HG03060 (cell line): Measurements from ENCODE around the gene PNISR.
"Not testable (repeated sequence)": the region's sequence is repeated elsewhere in the genome, so short reads cannot be mapped to it uniquely, and the experiment has no call there.

Experiments used
- ATAC-seq: cut with Tn5 transposase; IDR thresholded peaks from one replicate; pipeline ENCODE4 v1.9.1; 2021; ENCODE audit warnings: low read depth, moderate number of reproducible peaks; ENCODE audit not compliant: unreplicated experiment

Gene PNISR, protein sequence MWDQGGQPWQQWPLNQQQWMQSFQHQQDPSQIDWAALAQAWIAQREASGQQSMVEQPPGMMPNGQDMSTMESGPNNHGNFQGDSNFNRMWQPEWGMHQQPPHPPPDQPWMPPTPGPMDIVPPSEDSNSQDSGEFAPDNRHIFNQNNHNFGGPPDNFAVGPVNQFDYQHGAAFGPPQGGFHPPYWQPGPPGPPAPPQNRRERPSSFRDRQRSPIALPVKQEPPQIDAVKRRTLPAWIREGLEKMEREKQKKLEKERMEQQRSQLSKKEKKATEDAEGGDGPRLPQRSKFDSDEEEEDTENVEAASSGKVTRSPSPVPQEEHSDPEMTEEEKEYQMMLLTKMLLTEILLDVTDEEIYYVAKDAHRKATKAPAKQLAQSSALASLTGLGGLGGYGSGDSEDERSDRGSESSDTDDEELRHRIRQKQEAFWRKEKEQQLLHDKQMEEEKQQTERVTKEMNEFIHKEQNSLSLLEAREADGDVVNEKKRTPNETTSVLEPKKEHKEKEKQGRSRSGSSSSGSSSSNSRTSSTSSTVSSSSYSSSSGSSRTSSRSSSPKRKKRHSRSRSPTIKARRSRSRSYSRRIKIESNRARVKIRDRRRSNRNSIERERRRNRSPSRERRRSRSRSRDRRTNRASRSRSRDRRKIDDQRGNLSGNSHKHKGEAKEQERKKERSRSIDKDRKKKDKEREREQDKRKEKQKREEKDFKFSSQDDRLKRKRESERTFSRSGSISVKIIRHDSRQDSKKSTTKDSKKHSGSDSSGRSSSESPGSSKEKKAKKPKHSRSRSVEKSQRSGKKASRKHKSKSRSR

DNA sequence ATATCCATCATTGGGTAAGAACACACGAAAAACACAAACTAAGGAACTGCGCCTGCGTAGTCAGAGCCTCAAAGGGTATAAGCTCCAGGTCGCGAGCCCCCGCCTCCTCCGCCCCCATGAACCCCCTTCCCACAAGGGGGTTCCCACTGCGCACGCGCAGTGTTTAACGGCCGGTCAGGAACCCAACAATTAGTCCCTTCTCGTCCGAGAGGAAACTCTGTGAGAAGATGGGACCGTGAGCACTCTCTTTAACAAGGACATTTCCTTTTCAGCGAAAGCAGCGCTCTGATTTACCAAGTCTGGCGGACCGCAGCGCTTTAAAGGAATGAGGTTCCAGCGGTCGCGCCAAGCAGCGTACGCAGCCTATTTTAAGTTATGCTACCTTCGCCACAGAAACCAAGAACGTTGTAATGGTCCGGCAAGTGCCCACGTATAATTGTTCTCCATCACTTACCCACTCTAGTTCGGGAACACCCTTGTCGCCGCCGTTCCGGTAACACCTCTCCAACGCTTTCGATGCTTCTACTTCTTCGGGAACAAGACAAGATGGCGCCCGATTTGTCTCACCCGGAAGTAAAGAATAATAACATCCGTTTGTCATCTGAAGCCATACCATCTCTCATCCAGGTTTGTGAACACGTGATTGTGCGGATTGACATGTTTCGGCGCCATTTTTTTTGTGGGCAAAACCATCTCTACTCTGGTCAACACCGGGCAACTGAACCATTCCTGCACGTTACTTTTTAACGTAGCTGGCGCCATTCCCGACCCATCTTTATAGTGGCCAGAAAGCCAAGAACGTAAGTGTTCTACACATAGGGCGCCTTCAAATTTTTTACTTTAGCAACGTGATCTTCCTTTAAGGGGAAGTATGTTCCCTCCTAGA, at the start of gene PNISR:
PNISR (minus strand) TSS at position 548 of the 886 bp plus-strand sequence. CDS start 10,649 bp downstream, outside the sequence.
- ATAC-seq = peak; percentile 86

DNA sequence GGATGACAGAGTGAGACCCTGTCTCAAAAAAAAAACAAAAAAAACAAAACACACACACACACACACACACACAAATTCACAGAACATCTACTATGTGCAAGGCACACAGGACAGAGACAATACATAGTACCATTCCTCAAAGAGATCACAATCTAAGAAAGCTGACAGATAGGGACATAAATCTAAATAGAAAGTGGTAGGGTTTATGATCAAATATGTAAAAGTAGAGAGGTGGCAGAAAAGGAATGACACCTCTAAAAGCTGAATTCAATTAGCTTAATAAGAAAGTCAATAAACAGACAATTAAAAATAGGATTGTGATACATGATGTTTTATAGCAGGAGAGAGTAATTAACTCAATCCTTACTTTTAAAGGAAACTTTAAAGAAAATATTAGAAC, 48.6 kb upstream of the PNISR start:
- no peak for ATAC-seq

DNA sequence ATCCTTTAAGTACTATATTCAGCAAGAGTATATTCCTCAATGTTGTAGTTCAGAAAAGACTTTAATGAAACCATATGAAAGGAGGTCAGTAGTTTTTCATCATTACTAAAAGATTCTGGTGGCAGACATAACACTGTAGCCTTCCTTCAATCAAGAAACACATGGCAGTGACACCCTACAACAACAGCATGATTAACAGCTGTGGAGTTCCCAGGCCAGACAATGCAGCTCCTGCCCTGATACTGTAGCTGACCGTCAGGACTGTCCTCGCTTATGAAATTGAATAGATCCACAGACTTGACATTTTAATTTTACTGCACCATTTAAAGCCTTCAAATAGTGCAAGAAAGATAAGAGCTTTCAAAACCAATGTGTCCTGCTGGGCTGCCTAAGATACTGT, 46.5 kb upstream of the PNISR start:
- ATAC-seq = no peak

DNA sequence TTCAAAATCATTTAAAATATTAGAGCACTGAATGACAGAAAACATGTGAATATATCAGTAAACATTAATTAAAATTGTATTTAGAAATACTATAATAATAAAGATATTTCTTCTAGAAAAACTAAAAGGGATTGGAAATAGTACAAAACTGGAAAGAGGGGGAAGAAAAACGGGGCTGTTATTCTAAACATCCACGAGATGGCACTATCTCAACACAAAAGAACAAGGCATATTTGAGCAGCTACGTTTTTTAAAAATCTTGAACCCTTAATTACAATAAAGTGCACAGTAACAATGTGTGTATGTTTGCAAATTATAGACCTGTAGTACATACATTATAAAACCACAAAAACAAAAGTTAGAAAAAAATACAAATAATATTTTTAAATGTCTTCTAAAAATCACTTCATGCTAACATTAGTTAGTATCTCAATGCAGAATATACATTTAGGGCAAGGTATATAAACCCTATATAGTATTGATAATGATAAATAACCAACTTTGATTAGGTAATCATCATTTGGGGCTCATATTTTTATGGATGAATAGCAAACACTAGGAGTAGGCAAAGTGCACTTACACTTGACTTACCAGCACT, 42.5 kb upstream of the PNISR start:
- no peak for ATAC-seq

DNA sequence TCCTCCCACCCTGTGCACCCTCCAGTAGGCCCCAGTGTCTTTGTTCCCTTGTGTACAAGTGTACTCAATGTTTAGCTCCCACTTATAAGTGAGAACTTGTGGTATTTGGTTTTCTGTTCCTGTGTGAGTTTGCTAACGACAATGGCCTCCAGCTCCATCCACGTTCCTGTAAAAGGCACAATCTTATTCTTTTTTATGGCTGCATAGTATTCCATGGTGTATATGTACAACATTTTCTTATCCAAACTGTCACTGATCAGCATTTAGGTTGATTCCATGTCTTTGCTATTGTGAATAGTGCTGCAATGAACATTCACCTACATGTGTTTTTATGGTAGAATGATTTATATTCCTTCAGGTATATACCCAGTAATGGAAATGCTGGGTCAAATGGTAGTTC, 34.0 kb upstream of the PNISR start:
- ATAC-seq = not testable (repeated sequence)

DNA sequence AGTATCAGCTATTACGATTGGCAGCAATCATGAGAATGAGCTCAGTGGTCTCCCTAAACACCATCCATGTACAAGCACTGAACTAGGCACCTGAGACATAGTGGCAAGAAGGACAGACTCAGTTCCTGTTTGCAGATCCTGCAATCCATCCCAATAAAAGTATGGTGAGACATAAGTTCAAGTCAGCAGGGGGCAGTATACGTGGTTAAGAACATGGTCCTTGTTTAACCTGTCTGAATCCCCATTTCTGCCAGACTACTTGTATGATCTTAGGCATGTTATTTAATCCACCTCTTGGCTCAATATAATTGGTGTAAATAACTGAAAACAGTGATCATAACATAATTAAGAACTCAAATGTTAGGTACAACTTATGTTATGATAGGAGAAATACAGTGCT, 33.2 kb upstream of the PNISR start:
- no peak for ATAC-seq

DNA sequence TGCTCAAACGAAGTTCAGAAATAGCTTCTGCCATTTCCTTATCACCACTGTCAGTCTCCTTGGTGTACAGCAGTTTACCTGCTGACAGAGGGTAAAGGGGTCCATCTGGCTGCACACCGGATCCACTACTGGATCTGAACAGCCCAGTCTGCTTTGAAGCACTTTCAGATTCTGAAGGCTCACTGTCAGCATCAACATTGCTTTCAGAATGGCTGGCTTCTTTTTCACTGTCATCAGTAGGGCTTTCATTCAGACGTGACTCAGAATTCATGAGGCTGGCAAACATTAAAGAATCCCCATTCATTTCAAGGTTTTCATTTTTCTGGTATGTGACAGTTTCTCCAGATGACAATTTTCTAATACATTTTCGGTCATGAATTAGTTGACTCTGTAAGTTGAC, 21.0 kb upstream of the PNISR start:
- ATAC-seq = no peak

DNA sequence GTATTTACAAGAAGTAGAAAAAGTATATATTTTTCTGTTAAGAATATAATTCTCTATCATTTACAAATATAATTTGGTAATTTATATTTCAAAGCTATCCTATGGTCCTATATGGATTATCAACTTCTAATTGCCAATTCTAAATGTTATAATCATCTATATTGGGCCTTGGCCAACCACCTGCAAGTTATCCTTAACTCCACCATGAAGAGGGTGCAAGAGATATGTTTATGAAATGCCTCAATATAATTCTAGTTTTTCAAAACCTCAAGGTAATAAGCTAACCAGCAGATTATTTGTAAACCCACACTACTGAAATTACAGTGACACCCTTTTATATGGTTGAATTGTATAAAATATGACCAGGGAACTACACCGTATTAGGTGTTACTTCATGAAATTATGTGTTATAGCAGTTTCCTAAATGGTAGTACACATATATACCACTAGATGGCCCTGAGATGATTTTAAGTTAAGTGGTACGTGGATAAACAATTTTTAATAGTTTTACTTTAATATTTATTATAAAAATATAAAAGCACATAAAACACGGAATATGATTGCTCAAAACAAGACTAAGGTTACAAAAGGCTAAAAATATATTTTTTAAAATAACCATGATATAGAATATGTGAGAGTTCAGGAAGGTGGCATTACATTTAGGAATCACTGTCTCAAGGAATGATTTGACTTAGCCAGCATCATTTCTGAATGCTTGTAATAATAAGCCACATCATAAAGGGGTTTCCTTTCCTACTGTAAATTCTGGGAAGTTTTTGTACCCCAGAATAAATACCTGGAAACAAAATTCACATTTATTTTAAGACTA, 9.8 kb upstream of the PNISR start:
- peak; percentile 67 for ATAC-seq

DNA sequence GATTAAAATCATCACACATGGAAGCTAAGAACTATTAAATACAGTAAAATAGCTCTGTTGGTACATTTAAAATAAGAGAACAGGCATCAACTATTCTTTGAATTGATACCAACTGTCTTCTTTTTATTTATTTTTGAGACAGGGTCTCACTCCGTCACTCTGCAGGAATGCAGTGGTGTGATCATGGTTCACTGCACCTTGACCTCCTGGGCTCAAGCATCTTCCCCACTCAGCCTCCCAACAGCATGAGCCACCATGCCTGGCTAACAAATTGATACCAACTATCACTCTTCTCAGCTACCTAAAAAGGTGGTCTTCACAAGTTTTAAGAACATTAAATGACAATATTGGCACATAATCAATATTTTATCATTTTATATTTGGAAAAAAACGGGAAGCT, 7.8 kb upstream of the PNISR start:
- no peak for ATAC-seq

DNA sequence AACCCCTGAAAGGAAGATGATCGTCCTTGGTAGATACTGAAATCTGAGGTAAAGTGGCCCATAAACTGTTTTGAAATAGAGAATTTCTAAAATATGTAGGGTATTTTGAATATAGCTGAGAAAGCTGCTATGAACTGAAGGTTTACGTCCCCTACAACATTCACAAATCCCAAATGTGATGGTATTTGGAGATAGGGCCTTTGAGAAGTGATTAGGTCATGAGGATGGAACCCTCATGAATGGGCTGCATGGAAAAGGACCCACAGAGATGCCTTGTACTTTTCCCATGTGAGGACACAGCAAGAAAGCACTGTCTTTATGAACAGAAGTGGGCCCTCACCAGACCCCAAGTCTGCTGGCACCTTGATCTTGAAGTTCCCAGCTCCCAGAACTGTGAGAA, 6.8 kb upstream of the PNISR start:
- no peak for ATAC-seq

DNA sequence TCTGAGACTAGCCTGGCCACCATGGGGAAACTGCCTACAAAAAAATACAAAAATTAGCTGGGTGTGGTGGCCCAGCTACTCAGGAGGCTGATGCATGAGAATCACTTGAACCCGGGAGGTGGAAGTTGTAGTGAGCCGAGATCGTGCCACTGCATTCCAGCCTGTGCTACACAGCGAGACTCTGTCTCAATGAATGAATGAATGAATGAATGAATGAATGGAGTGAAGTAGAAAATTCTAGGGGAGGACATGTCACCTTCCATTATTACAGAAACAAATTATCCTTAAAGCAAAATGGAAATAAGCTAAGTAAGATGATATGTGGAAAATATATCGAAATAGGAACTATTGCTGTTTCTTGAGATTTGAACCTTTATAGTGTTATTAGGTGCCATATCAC, 2.9 kb upstream of the PNISR start:
- no peak for ATAC-seq

DNA sequence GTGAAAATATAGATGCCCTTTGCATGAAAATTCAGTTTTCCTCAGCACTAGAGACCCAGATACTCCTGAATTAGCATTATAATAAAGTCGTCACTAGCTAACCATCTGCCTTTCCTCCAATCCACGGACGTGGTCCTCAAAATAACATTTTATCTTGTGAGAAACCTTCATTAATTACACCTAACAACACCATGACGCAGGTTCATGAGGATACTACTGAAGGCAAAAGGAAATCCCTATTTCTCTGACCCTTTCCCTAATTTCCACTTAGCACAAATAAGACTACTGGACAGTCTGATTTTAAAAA, 1.3 kb upstream of the PNISR start:
- no peak for ATAC-seq

DNA sequence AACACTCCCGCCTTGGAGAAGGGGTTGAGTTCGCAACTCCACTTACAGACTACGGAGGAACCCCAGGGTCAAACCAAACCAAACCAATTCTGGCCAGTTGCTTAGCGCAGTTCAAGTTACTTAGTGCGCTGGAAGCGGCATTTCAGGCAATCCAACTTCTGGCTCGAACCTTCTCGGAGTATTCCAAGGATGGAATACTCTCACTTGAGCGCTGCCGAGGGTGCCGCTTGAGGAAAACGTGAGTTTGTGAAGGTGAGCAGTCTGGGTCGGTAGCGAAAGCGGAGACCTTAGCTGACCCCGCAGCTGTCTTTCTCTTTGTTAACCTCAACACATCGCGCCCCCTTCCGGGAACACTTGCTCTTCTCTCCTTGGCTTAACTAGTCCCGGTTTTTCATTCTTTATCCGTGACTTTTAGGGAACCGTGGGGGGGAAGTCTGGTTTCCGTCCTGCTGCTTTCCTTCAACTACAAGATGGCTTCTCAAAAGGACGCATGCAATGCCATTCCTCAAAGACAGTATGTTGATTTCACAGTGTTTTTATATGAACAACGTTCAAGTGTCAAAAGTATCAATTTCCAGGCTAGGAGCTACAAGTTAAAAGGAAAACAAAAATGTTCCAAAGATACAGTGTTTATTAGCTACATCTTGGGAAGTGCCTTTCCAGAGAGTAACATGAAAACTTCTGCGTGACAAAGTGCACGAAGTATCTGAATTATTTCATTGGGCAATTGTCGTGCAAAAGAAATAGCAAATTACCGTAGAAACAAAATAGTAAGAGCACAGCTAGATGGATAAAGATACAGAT, 741 bp upstream of the PNISR start:
- ATAC-seq = peak; percentile 32

DNA sequence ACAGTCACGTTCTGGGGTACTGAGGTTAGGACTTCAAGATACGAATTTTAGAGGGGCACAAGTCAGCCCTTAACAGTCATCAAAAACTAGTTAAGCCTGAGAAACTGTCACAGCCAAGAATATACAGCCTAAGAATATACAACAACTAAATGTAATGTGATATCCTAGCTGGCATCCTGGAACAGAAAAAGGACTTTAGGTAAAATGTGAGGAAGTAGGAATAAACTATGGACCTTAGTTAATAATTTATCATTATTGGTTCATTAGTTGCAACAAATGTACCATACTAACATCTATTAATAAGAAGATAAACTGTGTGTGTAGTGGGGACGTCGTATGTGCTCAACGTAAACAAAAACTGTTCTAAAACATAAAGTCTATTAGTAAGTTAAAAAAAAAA, 1.1 kb downstream of the PNISR start:
- no peak for ATAC-seq

DNA sequence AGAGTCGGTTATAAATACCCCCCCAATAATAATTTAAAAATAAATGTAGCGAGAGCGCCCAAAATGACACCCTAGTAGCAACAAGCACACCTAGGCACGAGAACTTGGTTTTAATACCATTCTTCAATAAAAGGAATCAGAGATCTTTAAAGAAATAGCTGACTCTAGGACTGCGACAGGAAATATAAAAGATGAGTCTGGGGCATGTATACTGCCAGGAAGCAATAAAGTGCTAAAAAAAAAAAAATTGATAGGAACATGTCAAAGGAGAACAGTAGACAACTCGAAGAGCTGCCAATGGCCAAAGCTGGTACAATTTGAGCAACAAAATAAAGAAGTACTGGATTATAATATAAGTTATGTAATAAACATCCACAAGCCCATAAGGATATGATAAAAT, 2.2 kb downstream of the PNISR start:
- ATAC-seq = no peak

DNA sequence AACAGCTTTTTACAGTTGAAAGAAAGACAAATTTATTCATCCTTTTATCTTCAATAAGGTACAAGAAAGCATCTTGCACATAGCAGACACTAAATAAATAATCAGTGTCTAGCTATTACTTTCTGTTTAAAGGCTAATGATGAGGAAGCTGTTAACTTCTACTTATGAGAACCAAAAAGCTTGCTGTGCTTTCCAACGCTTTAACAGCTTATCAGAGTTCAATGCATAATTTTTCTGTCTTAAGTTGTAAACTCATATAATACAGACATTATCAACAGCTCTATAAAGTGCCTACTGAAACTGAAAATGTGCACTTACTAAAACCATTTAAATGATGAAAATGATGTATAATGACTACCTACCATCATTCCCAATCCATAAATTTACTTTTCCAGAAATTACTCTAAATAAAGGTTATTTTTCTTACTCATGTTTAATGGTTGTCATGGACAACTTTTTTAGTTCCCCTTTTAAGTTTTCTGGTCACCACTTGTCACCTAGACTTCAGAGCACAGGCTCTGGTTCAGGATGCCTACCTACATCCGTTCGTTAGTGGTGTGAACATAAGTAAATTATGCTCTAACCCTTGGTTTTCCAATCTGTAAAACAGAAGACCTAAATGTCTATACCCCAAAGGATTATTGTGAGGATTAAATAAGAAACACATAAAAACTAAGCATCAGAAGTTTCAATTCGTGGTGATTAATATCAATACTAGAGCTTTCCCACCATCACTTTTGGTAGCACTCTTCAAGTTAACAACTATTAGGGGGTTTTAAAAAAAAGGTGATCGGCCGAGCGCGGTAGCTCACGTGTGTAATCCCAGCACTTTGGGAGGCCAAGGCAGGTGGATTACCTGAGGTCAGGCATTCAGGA, 8.0 kb downstream of the PNISR start:
- peak; percentile 85 for ATAC-seq

DNA sequence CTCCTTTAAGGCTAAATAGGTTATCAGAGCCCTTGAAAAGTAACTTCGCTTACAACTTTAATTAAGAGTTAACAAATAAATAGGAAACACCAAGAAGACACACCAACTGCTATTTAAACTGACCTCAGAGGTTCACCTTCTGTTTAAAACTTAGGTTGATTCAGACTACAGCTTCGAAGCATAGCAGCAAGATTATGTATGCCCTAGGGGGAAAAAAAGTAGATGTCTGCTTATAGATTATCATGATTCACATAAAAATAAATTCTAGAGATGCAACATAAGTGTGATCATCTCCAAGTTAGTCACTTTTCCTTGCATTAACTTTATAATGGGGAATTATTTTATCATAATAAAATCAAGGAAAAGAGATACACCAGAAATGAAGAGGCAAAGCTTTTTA, 8.9 kb downstream of the PNISR start:
- ATAC-seq = no peak

DNA sequence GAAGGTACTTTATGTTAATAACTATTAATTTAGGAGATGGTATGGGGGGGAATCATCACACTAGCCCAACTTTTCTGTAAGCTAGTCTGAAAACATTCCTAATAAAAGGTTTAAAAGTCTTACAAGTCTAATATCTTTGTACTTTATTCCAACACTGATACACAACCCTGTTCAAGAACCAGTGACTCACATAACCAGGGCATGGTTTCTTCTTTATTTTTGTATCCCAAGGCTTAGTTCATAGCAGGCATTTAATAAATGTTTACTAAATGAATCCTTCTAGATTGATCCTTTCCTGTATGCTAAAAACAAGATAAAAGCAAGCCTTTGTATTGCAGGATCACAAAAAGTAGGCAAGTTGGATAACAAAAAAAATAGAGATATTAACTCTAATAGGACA, 9.7 kb downstream of the PNISR start:
- no peak for ATAC-seq
